ENCODE measurements around the gene PRKCZ. TPM values are rescaled to one million over a fixed set of nuclear protein-coding genes. Genes with fewer than 3 reads are reported as not detected.
A peak's percentile ranks its signal among the peaks of the same experiment; 100 is the strongest.
"Not testable (repeated sequence)": the region's sequence is repeated elsewhere in the genome, so short reads cannot be mapped to it uniquely, and the experiment has no call there.

PRKCZ gene
- total and polyA plus RNA-seq, 11 donors = 12.5 to 20.7 (median 16.5) TPM

GRCh38 chr1:2136386-2137235, 86.4 kb downstream of the PRKCZ start:
- ATAC-seq (no peak), DNase-seq (peak in 1 of 5 donors; percentile 61)
- H3K27me3 ChIP-seq = no peaks in the 10 kb centered on the region
- H3K27ac ChIP-seq = peak overlapping the region in 4 of 12 donors; percentile 77 to 92 (median 88)
- intact Hi-C loops (cut with DNase I) = loop anchor here in 2 of 10 donors (5.0 kb wide), 1 partner anchor 36 kb away; no protein-coding TSS in a partner anchor
- H3K4me1 ChIP-seq = peaks cover 2 to 44% (median 26%) of the 10 kb centered on the region in 12 donors
- no peak for TF ChIP-seq POLR2A (IDR thresholded peaks at IDR 0.05)
- no peak for TF ChIP-seq CTCF (IDR thresholded peaks at IDR 0.05)
- no peaks in the 10 kb centered on the region for H3K9me3 ChIP-seq
- H3K36me3 ChIP-seq = no peaks in the 10 kb centered on the region
- no peak overlapping the region for H3K4me3 ChIP-seq
- whole genome bisulfite sequencing, 4 donors = 79 to 86% (median 84%) methylated on average over 19 of the region's 19 CpGs

- H3K9me3 ChIP-seq = no peaks in the 10 kb centered on the region
- intact Hi-C loops (cut with DNase I) = loop anchor here in 2 of 10 donors (5.0 kb wide), 1 partner anchor 35 kb away; no protein-coding TSS in a partner anchor
- peak in 1 of 5 donors; percentile 45 for DNase-seq
- TF ChIP-seq POLR2A (IDR thresholded peaks at IDR 0.05) = no peak
- no peak for TF ChIP-seq CTCF (IDR thresholded peaks at IDR 0.05)
- no peaks in the 10 kb centered on the region for H3K27me3 ChIP-seq
- peaks cover 2 to 38% (median 20%) of the 10 kb centered on the region in 12 donors for H3K4me1 ChIP-seq
- no peaks in the 10 kb centered on the region for H3K36me3 ChIP-seq
- no peak for ATAC-seq
- no peak overlapping the region for H3K4me3 ChIP-seq
- WGBS, 4 donors = 84 to 89% (median 85%) methylated on average over 28 to 29 of the region's 29 CpGs
- no peak overlapping the region for H3K27ac ChIP-seq
These were observed 87.3 kb downstream of the PRKCZ start for GRCh38 chr1:2137257-2138121.

DNA sequence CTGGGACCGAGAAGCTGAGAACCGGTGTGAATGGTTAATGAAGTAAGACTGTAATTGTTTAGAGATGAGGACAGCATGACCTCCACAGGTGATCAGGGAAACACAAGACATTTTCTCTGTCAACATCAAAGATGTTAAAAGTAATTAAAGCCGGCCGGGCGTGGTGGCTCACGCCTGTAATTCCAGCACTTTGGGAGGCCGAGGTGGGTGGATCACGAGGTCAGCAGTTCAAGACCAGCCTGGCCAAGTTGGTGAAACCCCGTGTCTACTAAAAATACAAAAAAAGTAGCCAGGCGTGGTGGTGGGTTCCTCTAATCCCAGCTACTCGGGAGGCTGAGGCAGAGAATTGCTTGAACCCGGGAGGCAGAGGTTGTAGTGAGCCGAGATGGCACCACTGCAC, 88.9 kb downstream of the PRKCZ start:
- H3K36me3 ChIP-seq, H3K9me3 ChIP-seq, DNase-seq, H3K27me3 ChIP-seq, ATAC-seq, H3K27ac ChIP-seq, H3K4me3 ChIP-seq: not testable (repeated sequence)
- H3K4me1 ChIP-seq = peaks cover 0 to 28% (median 15%) of the 10 kb centered on the region in 12 donors
- intact Hi-C loops (cut with DNase I) = loop anchor here in 2 of 10 donors (5.0 kb wide), 1 partner anchor 33 kb away; no protein-coding TSS in a partner anchor
- WGBS, 4 donors = 87 to 91% (median 88%) methylated on average over 13 of the region's 13 CpGs

DNA sequence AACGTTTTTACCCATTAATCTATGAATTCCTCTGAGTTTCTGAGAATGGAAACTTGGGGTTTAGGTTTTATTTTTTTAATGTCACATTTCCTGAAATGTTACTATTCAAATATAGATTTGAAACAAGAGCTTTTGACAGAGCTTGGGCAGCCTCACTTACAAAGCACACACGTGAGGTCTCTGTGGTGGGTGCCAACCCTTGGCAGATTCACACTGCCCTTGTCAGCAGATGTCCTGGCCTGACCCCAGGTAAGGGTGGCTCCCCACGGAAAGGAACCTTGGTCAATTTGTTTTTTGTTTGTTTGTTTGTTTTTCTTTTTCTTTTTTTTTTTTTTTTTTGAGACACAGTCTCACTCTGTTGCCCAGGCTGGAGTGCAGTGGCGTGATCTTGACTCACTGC, 90.8 kb downstream of the PRKCZ start:
- no peak overlapping the region for H3K4me3 ChIP-seq
- no peaks in the 10 kb centered on the region for H3K27me3 ChIP-seq
- intact Hi-C loops (cut with DNase I) = no loop called here
- peaks cover 0 to 13% (median 1%) of the 10 kb centered on the region in 12 donors for H3K4me1 ChIP-seq
- H3K9me3 ChIP-seq = no peaks in the 10 kb centered on the region
- no peak for ATAC-seq
- no peak overlapping the region for H3K27ac ChIP-seq
- 55 to 68% (median 65%) methylated on average over 4 of the region's 4 CpGs for WGBS, 4 donors
- peaks cover 0 to 2% (median 0%) of the 10 kb centered on the region in 9 donors for H3K36me3 ChIP-seq
- TF ChIP-seq CTCF (IDR thresholded peaks at IDR 0.05) = no peak
- TF ChIP-seq POLR2A (IDR thresholded peaks at IDR 0.05) = no peak
- peak in 1 of 5 donors; percentile 20 for DNase-seq

Measured in heart left ventricle (tissue), 16 donors.